Ishikawa (cell line): ENCODE data around the gene GUCD1.
A peak's percentile ranks its signal among the peaks of the same experiment; 100 is the strongest.

ENCODE experiments used
- CEBPB ChIP-seq: IDR thresholded peaks from 2 replicates; pipeline ENCODE4 v1.6.1; 2012
- CREB1 ChIP-seq: IDR thresholded peaks from 2 replicates; pipeline ENCODE4 v1.6.1; 2012; ENCODE audit warnings: low read depth
- EGR1 ChIP-seq: IDR thresholded peaks from 2 replicates; pipeline ENCODE4 v1.6.1; 2012
- EP300 ChIP-seq: IDR thresholded peaks from 2 replicates; pipeline ENCODE4 v1.6.1; 2012; ENCODE audit warnings: borderline replicate concordance
- FOXM1 ChIP-seq: IDR thresholded peaks from 2 replicates; pipeline ENCODE4 v1.6.1; 2012; ENCODE audit warnings: low read depth, borderline replicate concordance
- MAX ChIP-seq: IDR thresholded peaks from 2 replicates; pipeline ENCODE4 v1.6.1; 2012
- NFIC ChIP-seq: IDR thresholded peaks from 2 replicates; pipeline ENCODE4 v1.6.1; 2012
- RAD21 ChIP-seq: IDR thresholded peaks from 2 replicates; pipeline ENCODE4 v1.6.1; 2012; ENCODE audit warnings: low read depth
- TAF1 ChIP-seq: IDR thresholded peaks from 2 replicates; pipeline ENCODE4 v1.6.1; 2012; ENCODE audit warnings: low read depth, mild to moderate bottlenecking
- TCF12 ChIP-seq: IDR thresholded peaks from 2 replicates; pipeline ENCODE4 v1.6.1; 2012; ENCODE audit warnings: low read depth
- TEAD4 ChIP-seq: IDR thresholded peaks from 2 replicates; pipeline ENCODE4 v1.6.1; 2012
- YY1 ChIP-seq: IDR thresholded peaks from 2 replicates; pipeline ENCODE4 v1.6.1; 2012; ENCODE audit warnings: low read depth
- ZBTB7A ChIP-seq: IDR thresholded peaks from 2 replicates; pipeline ENCODE4 v1.6.1; 2012; ENCODE audit warnings: low read depth
- TF ChIP-seq, protein P1 (sequence below): IDR thresholded peaks from 2 replicates; pipeline ENCODE4 v1.6.1; 2012; ENCODE audit warnings: low read depth, mild to moderate bottlenecking
- TF ChIP-seq, protein P2 (sequence below): IDR thresholded peaks from 2 replicates; pipeline ENCODE4 v1.6.1; 2012

GUCD1 gene

GRCh38 chr22:24504540-24504939 is 50.4 kb downstream of the GUCD1 start:
- TF ChIP-seq ZBTB7A (no peak), NFIC (no peak), TEAD4 (no peak), FOXM1 (no peak), RAD21 (no peak), CREB1 (no peak), TAF1 (no peak), MAX (no peak), EGR1 (no peak), TCF12 (no peak), EP300 (no peak), CEBPB (no peak), YY1 (no peak)
- TF ChIP-seq, protein P1, sequence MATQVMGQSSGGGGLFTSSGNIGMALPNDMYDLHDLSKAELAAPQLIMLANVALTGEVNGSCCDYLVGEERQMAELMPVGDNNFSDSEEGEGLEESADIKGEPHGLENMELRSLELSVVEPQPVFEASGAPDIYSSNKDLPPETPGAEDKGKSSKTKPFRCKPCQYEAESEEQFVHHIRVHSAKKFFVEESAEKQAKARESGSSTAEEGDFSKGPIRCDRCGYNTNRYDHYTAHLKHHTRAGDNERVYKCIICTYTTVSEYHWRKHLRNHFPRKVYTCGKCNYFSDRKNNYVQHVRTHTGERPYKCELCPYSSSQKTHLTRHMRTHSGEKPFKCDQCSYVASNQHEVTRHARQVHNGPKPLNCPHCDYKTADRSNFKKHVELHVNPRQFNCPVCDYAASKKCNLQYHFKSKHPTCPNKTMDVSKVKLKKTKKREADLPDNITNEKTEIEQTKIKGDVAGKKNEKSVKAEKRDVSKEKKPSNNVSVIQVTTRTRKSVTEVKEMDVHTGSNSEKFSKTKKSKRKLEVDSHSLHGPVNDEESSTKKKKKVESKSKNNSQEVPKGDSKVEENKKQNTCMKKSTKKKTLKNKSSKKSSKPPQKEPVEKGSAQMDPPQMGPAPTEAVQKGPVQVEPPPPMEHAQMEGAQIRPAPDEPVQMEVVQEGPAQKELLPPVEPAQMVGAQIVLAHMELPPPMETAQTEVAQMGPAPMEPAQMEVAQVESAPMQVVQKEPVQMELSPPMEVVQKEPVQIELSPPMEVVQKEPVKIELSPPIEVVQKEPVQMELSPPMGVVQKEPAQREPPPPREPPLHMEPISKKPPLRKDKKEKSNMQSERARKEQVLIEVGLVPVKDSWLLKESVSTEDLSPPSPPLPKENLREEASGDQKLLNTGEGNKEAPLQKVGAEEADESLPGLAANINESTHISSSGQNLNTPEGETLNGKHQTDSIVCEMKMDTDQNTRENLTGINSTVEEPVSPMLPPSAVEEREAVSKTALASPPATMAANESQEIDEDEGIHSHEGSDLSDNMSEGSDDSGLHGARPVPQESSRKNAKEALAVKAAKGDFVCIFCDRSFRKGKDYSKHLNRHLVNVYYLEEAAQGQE, result no peak
- TF ChIP-seq, protein P2, sequence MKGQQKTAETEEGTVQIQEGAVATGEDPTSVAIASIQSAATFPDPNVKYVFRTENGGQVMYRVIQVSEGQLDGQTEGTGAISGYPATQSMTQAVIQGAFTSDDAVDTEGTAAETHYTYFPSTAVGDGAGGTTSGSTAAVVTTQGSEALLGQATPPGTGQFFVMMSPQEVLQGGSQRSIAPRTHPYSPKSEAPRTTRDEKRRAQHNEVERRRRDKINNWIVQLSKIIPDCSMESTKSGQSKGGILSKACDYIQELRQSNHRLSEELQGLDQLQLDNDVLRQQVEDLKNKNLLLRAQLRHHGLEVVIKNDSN, result no peak

- no peak for TF ChIP-seq RAD21
Observed at GRCh38 chr22:24503843-24504338, 51.0 kb downstream of the GUCD1 start.

GRCh38 chr22:24503137-24503842 is 51.6 kb downstream of the GUCD1 start:
- TF ChIP-seq EGR1 (no peak), TCF12 (no peak), RAD21 (peak; percentile 85), TEAD4 (no peak)
- TF ChIP-seq, protein P2, result no peak

DNA sequence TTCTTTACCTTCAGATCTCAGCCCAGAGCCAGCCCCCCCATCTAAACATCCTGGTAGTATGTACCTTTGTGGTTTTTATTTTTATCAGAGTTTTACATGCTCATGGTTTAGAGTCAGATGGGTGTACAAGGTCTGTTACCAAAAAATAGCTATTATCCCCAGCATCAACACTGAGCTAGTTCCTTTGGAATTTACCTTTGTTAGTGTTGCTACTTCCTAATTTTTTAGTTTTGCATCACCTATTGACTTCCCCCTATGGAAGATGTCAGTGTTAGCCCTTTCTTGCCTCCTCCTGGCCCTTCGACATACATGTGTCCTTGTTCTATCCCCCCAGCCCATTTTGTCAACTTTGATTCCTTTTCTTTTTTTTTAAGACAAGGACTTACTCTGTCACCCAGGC is 52.4 kb downstream of the GUCD1 start:
- no peak for TF ChIP-seq TEAD4
- TF ChIP-seq NFIC, result no peak
- TF ChIP-seq EP300, result no peak
- no peak for TF ChIP-seq ZBTB7A
- TF ChIP-seq RAD21, result no peak

DNA sequence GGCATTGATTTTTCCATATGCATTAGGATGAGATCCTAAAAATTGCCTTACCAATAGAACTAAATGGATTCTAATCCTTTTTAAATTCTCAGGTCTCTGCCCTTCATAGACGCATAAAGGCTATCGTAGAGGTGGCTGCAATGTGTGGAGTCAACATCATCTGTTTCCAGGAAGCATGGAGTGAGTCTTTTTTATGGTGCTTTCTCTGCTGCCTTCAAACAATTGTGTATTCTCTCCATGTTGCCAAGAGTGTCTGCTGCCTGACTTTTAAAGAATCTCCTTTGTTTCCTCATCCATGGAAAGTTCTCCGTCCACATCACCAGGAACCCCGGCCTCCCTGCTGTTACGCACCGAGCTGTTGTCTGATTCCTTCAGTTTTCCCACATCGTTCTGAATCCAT is 52.9 kb downstream of the GUCD1 start:
- TF ChIP-seq, protein P2, result no peak
- no peak for TF ChIP-seq FOXM1
- TF ChIP-seq TAF1, result no peak
- TF ChIP-seq, protein P1, result no peak
- no peak for TF ChIP-seq TEAD4
- TF ChIP-seq CEBPB, result no peak
- TF ChIP-seq NFIC, result no peak
- no peak for TF ChIP-seq CREB1
- no peak for TF ChIP-seq TCF12
- no peak for TF ChIP-seq ZBTB7A
- TF ChIP-seq MAX, result no peak
- TF ChIP-seq EP300, result no peak
- TF ChIP-seq RAD21, result no peak
- TF ChIP-seq EGR1, result no peak
- TF ChIP-seq YY1, result no peak

- TF ChIP-seq EP300 (no peak), TCF12 (no peak), RAD21 (no peak), CEBPB (no peak), TAF1 (no peak), EGR1 (no peak)
Observed at GRCh38 chr22:24501301-24502005, 53.5 kb downstream of the GUCD1 start.
